Measurements from ENCODE around the gene KRT28.
"Not testable (repeated sequence)": the region's sequence is repeated elsewhere in the genome, so short reads cannot be mapped to it uniquely, and the experiment has no call there.

KRT28 gene

GRCh38 chr17:40818343-40818732, 18.6 kb upstream of the KRT28 start:
- H3K27ac ChIP-seq (ENCODE audit: low read depth, low read length): peak overlapping the region; percentile 48; the same call in 1 of the 2 replicates
- peak overlapping the region; percentile 80 for H3K4me3 ChIP-seq (ENCODE audit: low read depth, low read length)
- H3K9me3 ChIP-seq (ENCODE audit: control insufficient read depth, insufficient read depth, low read depth, low read length): no peaks in the 10 kb centered on the region
- peaks cover 7% of the 10 kb centered on the region; the same call in 1 of the 2 replicates for H3K36me3 ChIP-seq (ENCODE audit: control insufficient read depth, insufficient read depth, low read length)
- H3K4me1 ChIP-seq (ENCODE audit: control insufficient read depth, insufficient read depth, low read length): no peaks in the 10 kb centered on the region
- H3K9ac ChIP-seq (ENCODE audit: low read length): peak overlapping the region; percentile 60
- H3K27me3 ChIP-seq (ENCODE audit: control insufficient read depth, insufficient read depth, low read length): peaks cover 27% of the 10 kb centered on the region

DNA sequence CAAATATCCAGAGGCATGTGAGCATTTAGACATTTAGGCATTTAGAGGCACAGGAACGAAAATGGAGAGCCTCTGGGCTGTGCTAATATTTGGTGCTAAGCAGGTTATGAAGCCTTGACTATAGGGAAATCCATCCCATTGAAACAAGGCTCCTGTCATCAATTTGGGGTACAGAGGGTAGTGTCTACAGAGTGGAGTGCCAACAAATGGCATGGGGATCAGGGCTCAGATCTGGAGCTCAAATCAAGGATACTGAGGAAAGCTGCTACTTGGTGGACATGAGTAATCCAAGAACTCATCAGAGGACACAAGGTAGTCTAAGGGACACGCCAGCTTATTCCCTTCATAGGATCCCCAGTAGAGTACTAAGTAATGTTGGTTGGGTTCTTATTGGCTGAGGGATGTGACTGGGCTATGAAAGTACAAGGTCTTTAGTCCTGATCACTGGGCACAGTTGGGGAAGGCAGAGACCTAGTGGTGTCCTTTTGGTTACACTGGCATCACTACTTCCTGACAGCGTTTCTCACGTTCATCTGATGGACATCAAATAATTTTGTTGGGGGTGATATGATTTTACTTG, 17.4 kb upstream of the KRT28 start:
- H3K27ac ChIP-seq (ENCODE audit: low read depth, low read length): no peak overlapping the region
- no peak overlapping the region for H3K9ac ChIP-seq (ENCODE audit: low read length)
- peaks cover 31% of the 10 kb centered on the region for H3K27me3 ChIP-seq (ENCODE audit: control insufficient read depth, insufficient read depth, low read length)
- no peaks in the 10 kb centered on the region for H3K9me3 ChIP-seq (ENCODE audit: control insufficient read depth, insufficient read depth, low read depth, low read length)
- peak overlapping the region; percentile 25; the same call in 1 of the 2 replicates for H3K4me3 ChIP-seq (ENCODE audit: low read depth, low read length)
- no peaks in the 10 kb centered on the region for H3K4me1 ChIP-seq (ENCODE audit: control insufficient read depth, insufficient read depth, low read length)
- H3K36me3 ChIP-seq (ENCODE audit: control insufficient read depth, insufficient read depth, low read length): peaks cover 7% of the 10 kb centered on the region; the same call in 1 of the 2 replicates

- H3K36me3 ChIP-seq (ENCODE audit: control insufficient read depth, insufficient read depth, low read length): peaks cover 7% of the 10 kb centered on the region; the same call in 1 of the 2 replicates
- H3K4me3 ChIP-seq (ENCODE audit: low read depth, low read length): no peak overlapping the region
- H3K9ac ChIP-seq (ENCODE audit: low read length): no peak overlapping the region
- H3K27me3 ChIP-seq (ENCODE audit: control insufficient read depth, insufficient read depth, low read length): peaks cover 33% of the 10 kb centered on the region
- H3K9me3 ChIP-seq (ENCODE audit: control insufficient read depth, insufficient read depth, low read depth, low read length): no peaks in the 10 kb centered on the region
- no peak overlapping the region for H3K27ac ChIP-seq (ENCODE audit: low read depth, low read length)
- no peaks in the 10 kb centered on the region for H3K4me1 ChIP-seq (ENCODE audit: control insufficient read depth, insufficient read depth, low read length)
These were observed 16.8 kb upstream of the KRT28 start for GRCh38 chr17:40816569-40816968.

- Histone ChIP-seq H3K9ac (ENCODE audit: low read length) (no peak overlapping the region), H3K9me3 (ENCODE audit: control insufficient read depth, insufficient read depth, low read depth, low read length) (no peaks in the 10 kb centered on the region), H3K4me3 (ENCODE audit: low read depth, low read length) (no peak overlapping the region), H3K36me3 (ENCODE audit: control insufficient read depth, insufficient read depth, low read length) (peaks cover 7% of the 10 kb centered on the region; the same call in 1 of the 2 replicates), H3K27ac (ENCODE audit: low read depth, low read length) (no peak overlapping the region), H3K4me1 (ENCODE audit: control insufficient read depth, insufficient read depth, low read length) (no peaks in the 10 kb centered on the region), H3K27me3 (ENCODE audit: control insufficient read depth, insufficient read depth, low read length) (peaks cover 39% of the 10 kb centered on the region)
These were observed 15.6 kb upstream of the KRT28 start for GRCh38 chr17:40815381-40815780.

GRCh38 chr17:40814657-40815056, 14.9 kb upstream of the KRT28 start:
- not testable (repeated sequence) for H3K9me3 ChIP-seq (ENCODE audit: control insufficient read depth, insufficient read depth, low read depth, low read length); H3K27ac ChIP-seq (ENCODE audit: low read depth, low read length); H3K9ac ChIP-seq (ENCODE audit: low read length)

DNA sequence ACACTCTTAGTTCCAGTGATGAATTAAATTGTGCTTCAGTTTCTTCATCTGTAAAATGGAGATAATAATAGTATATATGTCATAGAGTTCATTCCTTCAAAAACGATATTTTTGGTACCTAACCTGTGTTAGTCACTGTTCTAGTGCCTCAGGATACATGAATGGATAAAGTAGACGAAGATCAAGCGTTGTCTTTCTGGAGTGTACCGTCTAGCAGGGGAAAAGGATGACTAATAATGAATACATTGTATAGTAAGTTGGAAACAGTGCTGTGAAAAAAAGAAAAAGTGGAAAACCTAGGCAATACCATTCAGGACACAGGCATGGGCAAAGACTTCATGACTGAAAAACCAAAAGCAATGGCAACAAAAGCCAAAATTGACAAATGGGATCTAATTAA, 14.0 kb upstream of the KRT28 start:
- Histone ChIP-seq H3K36me3 (ENCODE audit: control insufficient read depth, insufficient read depth, low read length) (peaks cover 7% of the 10 kb centered on the region; the same call in 1 of the 2 replicates), H3K27me3 (ENCODE audit: control insufficient read depth, insufficient read depth, low read length) (peaks cover 51% of the 10 kb centered on the region)

More at GRCh38 chr17:40814657-40815056, 14.9 kb upstream of the KRT28 start:
- not testable (repeated sequence) for H3K4me3 ChIP-seq (ENCODE audit: low read depth, low read length); H3K4me1 ChIP-seq (ENCODE audit: control insufficient read depth, insufficient read depth, low read length); H3K36me3 ChIP-seq (ENCODE audit: control insufficient read depth, insufficient read depth, low read length)
- H3K27me3 ChIP-seq (ENCODE audit: control insufficient read depth, insufficient read depth, low read length): peaks cover 43% of the 10 kb centered on the region

DNA sequence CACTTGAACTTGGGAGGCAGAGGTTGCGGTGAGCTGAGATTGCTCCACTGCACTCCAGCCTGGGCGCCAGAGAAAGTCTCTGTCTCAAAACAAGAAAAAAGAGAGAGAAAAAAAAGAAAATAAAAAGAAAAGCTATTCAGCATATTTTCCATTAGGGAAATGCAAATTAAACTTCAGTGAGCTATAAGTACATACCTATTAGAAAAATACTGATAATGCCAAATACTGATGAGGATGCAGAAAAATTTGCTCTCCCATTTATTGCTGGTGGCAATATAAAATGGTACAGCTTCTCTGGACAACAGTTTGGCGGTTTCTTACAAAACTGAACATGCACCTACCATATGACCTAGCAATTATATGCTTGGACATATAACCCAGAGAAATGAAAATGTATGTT, 12.9 kb upstream of the KRT28 start:
- Histone ChIP-seq H3K27me3 (ENCODE audit: control insufficient read depth, insufficient read depth, low read length) (peaks cover 62% of the 10 kb centered on the region), H3K9me3 (ENCODE audit: control insufficient read depth, insufficient read depth, low read depth, low read length) (no peaks in the 10 kb centered on the region), H3K4me1 (ENCODE audit: control insufficient read depth, insufficient read depth, low read length) (no peaks in the 10 kb centered on the region), H3K9ac (ENCODE audit: low read length) (no peak overlapping the region), H3K36me3 (ENCODE audit: control insufficient read depth, insufficient read depth, low read length) (peaks cover 5% of the 10 kb centered on the region; the same call in 1 of the 2 replicates), H3K27ac (ENCODE audit: low read depth, low read length) (no peak overlapping the region), H3K4me3 (ENCODE audit: low read depth, low read length) (no peak overlapping the region)

More for the DNA sequence above, 14.0 kb upstream of the KRT28 start:
- Histone ChIP-seq H3K4me1 (ENCODE audit: control insufficient read depth, insufficient read depth, low read length) (no peaks in the 10 kb centered on the region), H3K9ac (ENCODE audit: low read length) (no peak overlapping the region), H3K27ac (ENCODE audit: low read depth, low read length) (no peak overlapping the region), H3K9me3 (ENCODE audit: control insufficient read depth, insufficient read depth, low read depth, low read length) (no peaks in the 10 kb centered on the region), H3K4me3 (ENCODE audit: low read depth, low read length) (no peak overlapping the region)

- no peak overlapping the region for H3K27ac ChIP-seq (ENCODE audit: low read depth, low read length)
- H3K36me3 ChIP-seq (ENCODE audit: control insufficient read depth, insufficient read depth, low read length): no peaks in the 10 kb centered on the region
- peaks cover 83% of the 10 kb centered on the region for H3K27me3 ChIP-seq (ENCODE audit: control insufficient read depth, insufficient read depth, low read length)
- no peak overlapping the region for H3K9ac ChIP-seq (ENCODE audit: low read length)
- H3K4me1 ChIP-seq (ENCODE audit: control insufficient read depth, insufficient read depth, low read length): no peaks in the 10 kb centered on the region
- no peak overlapping the region for H3K4me3 ChIP-seq (ENCODE audit: low read depth, low read length)
- no peaks in the 10 kb centered on the region for H3K9me3 ChIP-seq (ENCODE audit: control insufficient read depth, insufficient read depth, low read depth, low read length)
These were observed 10.7 kb upstream of the KRT28 start for GRCh38 chr17:40810494-40810893.

- no peaks in the 10 kb centered on the region for H3K36me3 ChIP-seq (ENCODE audit: control insufficient read depth, insufficient read depth, low read length)
- no peaks in the 10 kb centered on the region for H3K4me1 ChIP-seq (ENCODE audit: control insufficient read depth, insufficient read depth, low read length)
- H3K9ac ChIP-seq (ENCODE audit: low read length): no peak overlapping the region
- no peaks in the 10 kb centered on the region for H3K9me3 ChIP-seq (ENCODE audit: control insufficient read depth, insufficient read depth, low read depth, low read length)
- H3K27ac ChIP-seq (ENCODE audit: low read depth, low read length): no peak overlapping the region
- no peak overlapping the region for H3K4me3 ChIP-seq (ENCODE audit: low read depth, low read length)
- peaks cover 88% of the 10 kb centered on the region for H3K27me3 ChIP-seq (ENCODE audit: control insufficient read depth, insufficient read depth, low read length)
These were observed 10.1 kb upstream of the KRT28 start for GRCh38 chr17:40809721-40810421.

DNA sequence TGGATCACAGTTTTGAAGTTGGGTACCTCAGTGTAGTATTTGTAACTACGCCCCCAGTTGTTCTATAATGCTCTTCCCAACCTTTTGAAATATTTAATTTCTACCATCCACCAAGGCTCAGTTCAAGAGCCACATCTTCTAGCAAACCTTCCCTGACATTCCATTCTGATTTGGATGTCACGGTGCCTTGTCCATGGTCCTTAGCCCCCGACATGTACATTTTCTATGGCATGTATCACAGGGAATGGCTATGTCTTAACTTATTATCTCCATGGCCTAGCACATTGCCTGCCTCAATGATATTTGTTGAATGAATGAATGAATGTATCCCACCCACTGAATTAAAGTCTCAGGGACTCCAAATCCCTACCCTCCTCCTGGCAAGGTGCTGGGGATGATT, 6.4 kb upstream of the KRT28 start:
- H3K27me3 ChIP-seq (ENCODE audit: control insufficient read depth, insufficient read depth, low read length): peaks cover 79% of the 10 kb centered on the region
- no peak overlapping the region for H3K9ac ChIP-seq (ENCODE audit: low read length)
- H3K4me1 ChIP-seq (ENCODE audit: control insufficient read depth, insufficient read depth, low read length): no peaks in the 10 kb centered on the region
- no peaks in the 10 kb centered on the region for H3K9me3 ChIP-seq (ENCODE audit: control insufficient read depth, insufficient read depth, low read depth, low read length)
- H3K27ac ChIP-seq (ENCODE audit: low read depth, low read length): no peak overlapping the region
- no peaks in the 10 kb centered on the region for H3K36me3 ChIP-seq (ENCODE audit: control insufficient read depth, insufficient read depth, low read length)
- H3K4me3 ChIP-seq (ENCODE audit: low read depth, low read length): no peak overlapping the region

- no peaks in the 10 kb centered on the region for H3K9me3 ChIP-seq (ENCODE audit: control insufficient read depth, insufficient read depth, low read depth, low read length)
- no peak overlapping the region for H3K9ac ChIP-seq (ENCODE audit: low read length)
- H3K4me3 ChIP-seq (ENCODE audit: low read depth, low read length): no peak overlapping the region
- H3K27me3 ChIP-seq (ENCODE audit: control insufficient read depth, insufficient read depth, low read length): peaks cover 73% of the 10 kb centered on the region
- H3K36me3 ChIP-seq (ENCODE audit: control insufficient read depth, insufficient read depth, low read length): no peaks in the 10 kb centered on the region
- H3K4me1 ChIP-seq (ENCODE audit: control insufficient read depth, insufficient read depth, low read length): no peaks in the 10 kb centered on the region
- H3K27ac ChIP-seq (ENCODE audit: low read depth, low read length): no peak overlapping the region
These were observed 3.9 kb upstream of the KRT28 start for GRCh38 chr17:40803617-40804082.

Measured in HUES6 (cell line).